OCI-LY1 (cell line): ENCODE data around the gene SH3RF3.

ENCODE experiments used
- CTCF ChIP-seq: fragments of 200-600 bp; sonication (generic), shearing (Covaris generic); IDR thresholded peaks from 2 replicates; pipeline ENCODE4 v1.5.1; 2017; ENCODE audit warnings: mild to moderate bottlenecking, antibody characterized with exemption, low read length, moderate library complexity, mixed read lengths
- EZH2 ChIP-seq: fragments of 200-600 bp; sonication (generic), shearing (Covaris generic); IDR thresholded peaks from 2 replicates; pipeline ENCODE4 v1.8.0; 2017; ENCODE audit warnings: borderline replicate concordance, mixed run types, mild to moderate bottlenecking, antibody characterized with exemption, low read length, moderate library complexity, mixed read lengths

- TF ChIP-seq CTCF (no peak), EZH2 (no peak)
Observed at GRCh38 chr2:109482361-109482861, 353.4 kb downstream of the SH3RF3 start.
